ENCODE results near the gene LTBP4.

Gene LTBP4

DNA sequence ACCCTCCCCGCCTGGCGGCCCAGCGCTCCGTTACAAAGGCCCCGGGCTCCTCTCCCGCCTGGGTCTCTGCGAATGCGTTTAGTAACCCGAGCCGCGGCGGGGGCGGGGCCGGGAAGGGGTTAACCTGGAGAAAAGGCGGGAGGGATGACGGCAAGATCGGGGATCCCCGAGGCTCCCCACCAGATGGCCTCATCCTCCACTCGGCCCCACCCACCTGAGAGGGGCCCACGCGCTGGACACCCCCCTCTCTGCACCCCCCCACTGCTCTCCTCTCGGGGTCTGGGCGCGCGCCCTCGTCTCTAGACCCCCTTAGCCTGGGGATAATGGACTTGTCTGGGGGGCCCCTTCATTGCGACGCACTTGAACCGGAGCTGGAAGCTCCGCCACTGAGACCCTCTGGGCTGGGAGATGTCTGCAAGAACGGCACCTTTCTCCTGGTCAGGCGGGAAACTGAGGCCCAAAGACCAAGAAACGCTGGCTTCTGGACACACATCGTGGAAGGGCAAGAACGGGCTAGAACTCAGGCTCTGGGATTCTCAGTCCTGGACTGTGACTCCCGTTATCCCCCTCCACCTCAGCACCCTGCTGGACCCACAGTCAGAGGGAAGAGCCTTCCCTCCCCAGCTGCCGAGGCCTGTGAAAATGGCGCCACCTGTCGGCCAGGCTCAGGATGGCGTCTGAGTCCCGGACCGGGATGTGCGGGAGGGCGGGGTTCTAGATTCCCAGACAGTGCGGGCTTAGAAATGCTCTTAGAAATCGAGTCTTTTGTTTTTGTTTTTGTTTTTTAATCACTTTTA, 2.9 kb upstream of the LTBP4 start (continued):
- TF ChIP-seq, protein P1, sequence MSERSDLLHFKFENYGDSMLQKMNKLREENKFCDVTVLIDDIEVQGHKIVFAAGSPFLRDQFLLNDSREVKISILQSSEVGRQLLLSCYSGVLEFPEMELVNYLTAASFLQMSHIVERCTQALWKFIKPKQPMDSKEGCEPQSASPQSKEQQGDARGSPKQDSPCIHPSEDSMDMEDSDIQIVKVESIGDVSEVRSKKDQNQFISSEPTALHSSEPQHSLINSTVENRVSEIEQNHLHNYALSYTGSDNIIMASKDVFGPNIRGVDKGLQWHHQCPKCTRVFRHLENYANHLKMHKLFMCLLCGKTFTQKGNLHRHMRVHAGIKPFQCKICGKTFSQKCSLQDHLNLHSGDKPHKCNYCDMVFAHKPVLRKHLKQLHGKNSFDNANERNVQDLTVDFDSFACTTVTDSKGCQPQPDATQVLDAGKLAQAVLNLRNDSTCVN (tag by site-specific recombination; optimal IDR thresholded peaks at IDR 0.05): peak; percentile 88
- TF ChIP-seq, protein P2, sequence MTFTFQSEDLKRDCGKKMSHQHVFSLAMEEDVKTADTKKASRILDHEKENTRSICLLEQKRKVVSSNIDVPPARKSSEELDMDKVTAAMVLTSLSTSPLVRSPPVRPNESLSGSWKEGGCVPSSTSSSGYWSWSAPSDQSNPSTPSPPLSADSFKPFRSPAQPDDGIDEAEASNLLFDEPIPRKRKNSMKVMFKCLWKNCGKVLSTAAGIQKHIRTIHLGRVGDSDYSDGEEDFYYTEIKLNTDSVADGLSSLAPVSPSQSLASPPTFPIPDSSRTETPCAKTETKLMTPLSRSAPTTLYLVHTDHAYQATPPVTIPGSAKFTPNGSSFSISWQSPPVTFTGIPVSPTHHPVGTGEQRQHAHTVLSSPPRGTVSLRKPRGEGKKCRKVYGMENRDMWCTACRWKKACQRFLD (tag by site-specific recombination; IDR thresholded peaks at IDR 0.05): no peak
- TF ChIP-seq ZNF202 (tag by site-specific recombination; IDR thresholded peaks at IDR 0.05; ENCODE audit: borderline replicate concordance) (no peak), ZNF580 (tag by site-specific recombination; IDR thresholded peaks at IDR 0.05) (no peak), ZNF621 (tag by site-specific recombination; IDR thresholded peaks at IDR 0.05) (no peak), ZNF791 (tag by site-specific recombination; IDR thresholded peaks at IDR 0.05) (no peak), ZNF555 (tag by site-specific recombination; conservative IDR thresholded peaks at IDR 0.05) (no peak), ZNF121 (tag by site-specific recombination; IDR thresholded peaks at IDR 0.05) (peak; percentile 7; the same call in 1 of the 2 replicates), ZNF768 (tag by site-specific recombination; IDR thresholded peaks at IDR 0.05) (no peak), ZNF394 (tag by site-specific recombination; IDR thresholded peaks at IDR 0.05; ENCODE audit: borderline replicate concordance) (peak; percentile 70), ZNF707 (tag by site-specific recombination; IDR thresholded peaks at IDR 0.05) (no peak), ZNF132 (tag by site-specific recombination; IDR thresholded peaks at IDR 0.05; ENCODE audit: borderline replicate concordance) (no peak), ZNF221 (tag by site-specific recombination; IDR thresholded peaks at IDR 0.05; ENCODE audit: borderline replicate concordance) (peak; percentile 74), GLIS2 (tag by site-specific recombination; IDR thresholded peaks at IDR 0.05) (peak; percentile 98), SCRT1 (tag by site-specific recombination; IDR thresholded peaks at IDR 0.05; ENCODE audit: borderline replicate concordance) (no peak), ZNF146 (tag by site-specific recombination; IDR thresholded peaks at IDR 0.05) (peak; percentile 18; the same call in 1 of the 2 replicates), ZNF670 (tag by site-specific recombination; IDR thresholded peaks at IDR 0.05; ENCODE audit: low read depth) (no peak), ZNF514 (tag by site-specific recombination; IDR thresholded peaks at IDR 0.05) (no peak), ZNF10 (tag by site-specific recombination; IDR thresholded peaks at IDR 0.05) (peak; percentile 69; the same call in 1 of the 2 replicates), ZBTB20 (tag by site-specific recombination; IDR thresholded peaks at IDR 0.05) (peak; percentile 92), ZNF571 (tag by site-specific recombination; IDR thresholded peaks at IDR 0.05) (no peak), ZNF548 (tag by site-specific recombination; IDR thresholded peaks at IDR 0.05) (no peak), ZNF335 (tag by site-specific recombination; conservative IDR thresholded peaks at IDR 0.05) (peak; percentile 91), ZNF610 (tag by site-specific recombination; IDR thresholded peaks at IDR 0.05; ENCODE audit: borderline replicate concordance) (peak; percentile 72), PRDM6 (tag by site-specific recombination; IDR thresholded peaks at IDR 0.05) (no peak), ZBTB17 (tag by site-specific recombination; IDR thresholded peaks at IDR 0.05) (peak; percentile 96), GFI1B (tag by site-specific recombination; IDR thresholded peaks at IDR 0.05) (no peak), KLF16 (tag by site-specific recombination; IDR thresholded peaks at IDR 0.05) (peak; percentile 95), ZNF362 (tag by site-specific recombination; IDR thresholded peaks at IDR 0.05) (no peak), ZNF558 (tag by site-specific recombination; IDR thresholded peaks at IDR 0.05) (peak; percentile 69; the same call in 1 of the 2 replicates)
- TF ChIP-seq, protein P3, sequence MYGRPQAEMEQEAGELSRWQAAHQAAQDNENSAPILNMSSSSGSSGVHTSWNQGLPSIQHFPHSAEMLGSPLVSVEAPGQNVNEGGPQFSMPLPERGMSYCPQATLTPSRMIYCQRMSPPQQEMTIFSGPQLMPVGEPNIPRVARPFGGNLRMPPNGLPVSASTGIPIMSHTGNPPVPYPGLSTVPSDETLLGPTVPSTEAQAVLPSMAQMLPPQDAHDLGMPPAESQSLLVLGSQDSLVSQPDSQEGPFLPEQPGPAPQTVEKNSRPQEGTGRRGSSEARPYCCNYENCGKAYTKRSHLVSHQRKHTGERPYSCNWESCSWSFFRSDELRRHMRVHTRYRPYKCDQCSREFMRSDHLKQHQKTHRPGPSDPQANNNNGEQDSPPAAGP (tag by site-specific recombination; IDR thresholded peaks at IDR 0.05): peak; percentile 97; the same call in 1 of the 2 replicates
- TF ChIP-seq, protein P4, sequence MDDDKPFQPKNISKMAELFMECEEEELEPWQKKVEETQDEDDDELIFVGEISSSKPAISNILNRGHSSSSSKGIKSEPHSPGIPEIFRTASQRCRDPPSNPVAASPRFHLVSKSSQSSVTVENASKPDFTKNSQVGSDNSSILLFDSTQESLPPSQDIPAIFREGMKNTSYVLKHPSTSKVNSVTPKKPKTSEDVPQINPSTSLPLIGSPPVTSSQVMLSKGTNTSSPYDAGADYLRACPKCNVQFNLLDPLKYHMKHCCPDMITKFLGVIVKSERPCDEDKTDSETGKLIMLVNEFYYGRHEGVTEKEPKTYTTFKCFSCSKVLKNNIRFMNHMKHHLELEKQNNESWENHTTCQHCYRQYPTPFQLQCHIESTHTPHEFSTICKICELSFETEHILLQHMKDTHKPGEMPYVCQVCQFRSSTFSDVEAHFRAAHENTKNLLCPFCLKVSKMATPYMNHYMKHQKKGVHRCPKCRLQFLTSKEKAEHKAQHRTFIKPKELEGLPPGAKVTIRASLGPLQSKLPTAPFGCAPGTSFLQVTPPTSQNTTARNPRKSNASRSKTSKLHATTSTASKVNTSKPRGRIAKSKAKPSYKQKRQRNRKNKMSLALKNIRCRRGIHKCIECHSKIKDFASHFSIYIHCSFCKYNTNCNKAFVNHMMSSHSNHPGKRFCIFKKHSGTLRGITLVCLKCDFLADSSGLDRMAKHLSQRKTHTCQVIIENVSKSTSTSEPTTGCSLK (tag by site-specific recombination; IDR thresholded peaks at IDR 0.05): no peak
